ENCODE measurements around the gene EFHC1.

Gene EFHC1

DNA sequence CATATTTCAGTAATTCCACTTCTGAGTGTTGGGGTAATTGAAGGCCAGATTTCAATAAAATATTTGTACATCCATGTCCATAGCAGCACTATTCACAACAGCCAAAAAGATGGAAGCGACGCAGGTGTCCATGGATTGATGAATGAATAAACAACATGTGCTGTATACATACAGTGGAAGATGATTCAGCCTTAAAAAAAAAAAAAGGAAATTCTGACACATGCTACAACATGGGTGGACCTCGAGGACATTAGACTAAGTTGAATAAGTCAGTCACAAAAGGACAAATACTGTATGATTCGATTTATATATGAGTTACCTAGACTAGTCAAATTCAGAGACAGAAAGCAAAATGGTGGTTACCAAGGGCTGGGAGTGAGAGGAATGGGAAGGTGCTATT lies 99.5 kb downstream of the EFHC1 start:
- H3K4me3 ChIP-seq (ENCODE audit: low read length), result no peak overlapping the region
- H3K9me3 ChIP-seq (replicated peaks; ENCODE audit: insufficient read depth, low read length), result no peaks in the 10 kb centered on the region
- no peaks in the 10 kb centered on the region for H3K27me3 ChIP-seq (replicated peaks; ENCODE audit: insufficient read depth, low read length)
- H3K4me2 ChIP-seq (ENCODE audit: low read depth, low read length), result no peak overlapping the region
- peaks cover 27% of the 10 kb centered on the region for H3K36me3 ChIP-seq (replicated peaks; ENCODE audit: insufficient read depth, low read length)
- TF ChIP-seq EZH2 (optimal IDR thresholded peaks at IDR 0.05; ENCODE audit: low read depth, low read length), result no peak
- TF ChIP-seq EZH2phosphoT487 (IDR thresholded peaks at IDR 0.05; ENCODE audit: low read length), result no peak
- TF ChIP-seq, protein P1, sequence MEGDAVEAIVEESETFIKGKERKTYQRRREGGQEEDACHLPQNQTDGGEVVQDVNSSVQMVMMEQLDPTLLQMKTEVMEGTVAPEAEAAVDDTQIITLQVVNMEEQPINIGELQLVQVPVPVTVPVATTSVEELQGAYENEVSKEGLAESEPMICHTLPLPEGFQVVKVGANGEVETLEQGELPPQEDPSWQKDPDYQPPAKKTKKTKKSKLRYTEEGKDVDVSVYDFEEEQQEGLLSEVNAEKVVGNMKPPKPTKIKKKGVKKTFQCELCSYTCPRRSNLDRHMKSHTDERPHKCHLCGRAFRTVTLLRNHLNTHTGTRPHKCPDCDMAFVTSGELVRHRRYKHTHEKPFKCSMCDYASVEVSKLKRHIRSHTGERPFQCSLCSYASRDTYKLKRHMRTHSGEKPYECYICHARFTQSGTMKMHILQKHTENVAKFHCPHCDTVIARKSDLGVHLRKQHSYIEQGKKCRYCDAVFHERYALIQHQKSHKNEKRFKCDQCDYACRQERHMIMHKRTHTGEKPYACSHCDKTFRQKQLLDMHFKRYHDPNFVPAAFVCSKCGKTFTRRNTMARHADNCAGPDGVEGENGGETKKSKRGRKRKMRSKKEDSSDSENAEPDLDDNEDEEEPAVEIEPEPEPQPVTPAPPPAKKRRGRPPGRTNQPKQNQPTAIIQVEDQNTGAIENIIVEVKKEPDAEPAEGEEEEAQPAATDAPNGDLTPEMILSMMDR (IDR thresholded peaks at IDR 0.05; ENCODE audit: low read length), result no peak
- DNase-seq, result no peak
- no peak overlapping the region for H3K27ac ChIP-seq (ENCODE audit: low read length)
- H3F3A ChIP-seq (ENCODE audit: insufficient read depth, low read length), result no peaks in the 10 kb centered on the region
- peaks cover 39% of the 10 kb centered on the region for H3K4me1 ChIP-seq (ENCODE audit: low read length)
- H3K9me2 ChIP-seq (replicated peaks; ENCODE audit: insufficient read depth, low read length), result no peaks in the 10 kb centered on the region
- no peak overlapping the region for H2AFZ ChIP-seq (ENCODE audit: low read length)
- H3K79me2 ChIP-seq (ENCODE audit: low read length), result peaks cover 98% of the 10 kb centered on the region
- no peak overlapping the region for H3K9ac ChIP-seq (ENCODE audit: low read length)
- H4K20me1 ChIP-seq (ENCODE audit: insufficient read depth, low read length), result no peaks in the 10 kb centered on the region

DNA sequence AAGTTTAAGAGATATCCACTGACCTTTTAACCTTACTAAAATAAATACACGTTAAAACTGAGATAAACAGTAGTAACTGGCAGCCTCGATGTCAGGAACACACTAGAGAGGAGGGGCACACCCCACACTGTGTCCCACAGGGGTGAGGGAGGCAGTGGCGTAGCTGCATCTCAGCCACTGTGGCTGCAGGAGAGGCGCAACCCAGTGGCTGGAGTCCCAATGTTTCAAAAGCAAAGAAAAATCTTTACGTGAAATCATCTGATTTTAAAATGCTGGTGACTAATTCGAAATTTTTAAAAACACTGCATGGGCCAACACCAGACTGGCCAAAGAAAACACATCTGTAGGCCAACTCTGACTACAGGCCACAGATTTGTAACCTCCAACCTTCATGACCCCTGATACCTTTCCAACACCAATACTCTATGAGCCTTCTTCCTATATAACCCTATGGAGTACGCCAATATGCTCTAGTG lies 102.0 kb downstream of the EFHC1 start:
- H3K9ac ChIP-seq (ENCODE audit: low read length), result no peak overlapping the region
- H3K4me1 ChIP-seq (ENCODE audit: low read length), result peaks cover 53% of the 10 kb centered on the region
- H2AFZ ChIP-seq (ENCODE audit: low read length), result no peak overlapping the region
- DNase-seq, result no peak
- no peaks in the 10 kb centered on the region for H3K9me3 ChIP-seq (replicated peaks; ENCODE audit: insufficient read depth, low read length)
- TF ChIP-seq, protein P1 (IDR thresholded peaks at IDR 0.05; ENCODE audit: low read length), result no peak
- no peak for TF ChIP-seq EZH2phosphoT487 (IDR thresholded peaks at IDR 0.05; ENCODE audit: low read length)
- no peak for TF ChIP-seq EZH2 (optimal IDR thresholded peaks at IDR 0.05; ENCODE audit: low read depth, low read length)
- no peaks in the 10 kb centered on the region for H3K27me3 ChIP-seq (replicated peaks; ENCODE audit: insufficient read depth, low read length)
- H3K9me2 ChIP-seq (replicated peaks; ENCODE audit: insufficient read depth, low read length), result no peaks in the 10 kb centered on the region
- no peaks in the 10 kb centered on the region for H4K20me1 ChIP-seq (ENCODE audit: insufficient read depth, low read length)
- no peak overlapping the region for H3K4me2 ChIP-seq (ENCODE audit: low read depth, low read length)
- peaks cover 10% of the 10 kb centered on the region for H3K36me3 ChIP-seq (replicated peaks; ENCODE audit: insufficient read depth, low read length)
- H3K79me2 ChIP-seq (ENCODE audit: low read length), result peaks cover 98% of the 10 kb centered on the region
- no peak overlapping the region; the same call in 1 of the 2 replicates for H3K27ac ChIP-seq (ENCODE audit: low read length)
- H3F3A ChIP-seq (ENCODE audit: insufficient read depth, low read length), result no peaks in the 10 kb centered on the region
- H3K4me3 ChIP-seq (ENCODE audit: low read length), result no peak overlapping the region

DNA sequence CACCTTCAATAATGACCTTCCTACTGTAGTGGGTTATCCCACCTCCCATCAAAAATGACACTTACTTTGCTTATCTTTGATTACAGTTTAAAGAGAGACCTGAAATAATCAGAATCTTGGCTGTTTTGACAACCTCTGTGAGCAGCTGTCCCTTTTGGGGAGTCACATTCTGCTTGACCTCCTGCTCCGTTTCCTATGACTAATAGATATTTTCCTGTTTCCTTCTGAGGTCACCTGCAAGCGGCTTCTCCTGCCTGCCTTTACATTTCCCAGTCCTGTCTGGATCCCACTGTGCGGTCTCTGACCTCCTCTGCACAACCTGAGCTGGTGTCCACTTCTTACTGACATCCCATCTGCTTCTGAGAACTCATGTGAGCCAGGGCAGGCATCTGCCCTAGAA lies 102.5 kb downstream of the EFHC1 start:
- Histone ChIP-seq H3K4me2 (ENCODE audit: low read depth, low read length) (no peak overlapping the region), H3K27ac (ENCODE audit: low read length) (no peak overlapping the region; the same call in 1 of the 2 replicates), H3K79me2 (ENCODE audit: low read length) (peaks cover 98% of the 10 kb centered on the region)

DNA sequence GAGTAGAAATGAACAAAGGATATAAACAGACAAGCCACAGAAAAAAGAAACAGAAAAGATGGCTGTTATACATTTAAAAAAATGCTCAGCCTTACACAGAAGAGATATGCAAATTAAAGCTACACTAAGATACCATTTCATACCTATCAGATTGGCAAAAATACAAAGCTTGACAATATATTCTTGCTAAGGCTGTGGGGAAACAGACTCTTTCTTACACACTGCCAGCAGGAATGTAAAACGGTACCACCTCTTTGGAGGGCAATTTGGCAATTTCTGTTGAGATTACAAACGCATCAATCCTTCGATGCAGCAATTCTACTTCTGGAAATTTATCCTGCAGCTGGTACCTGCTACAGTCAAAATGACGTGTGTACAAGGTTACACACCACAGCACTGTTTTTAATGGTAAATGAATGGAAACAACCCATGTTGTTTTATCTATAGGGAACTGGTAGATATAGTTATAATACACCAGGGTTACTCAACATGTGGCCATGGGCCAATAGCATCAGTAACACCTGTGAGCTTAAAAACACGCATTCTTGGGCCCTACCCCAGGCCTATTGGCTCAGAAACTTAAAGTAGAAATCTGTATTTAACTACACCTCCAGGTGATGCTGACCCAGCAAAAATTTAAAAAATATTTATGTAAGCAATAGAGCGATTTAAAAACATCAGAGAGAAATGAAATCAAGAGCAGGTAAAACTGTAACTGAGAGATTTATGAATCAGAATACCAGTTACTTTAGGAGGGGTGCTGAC lies 103.4 kb downstream of the EFHC1 start:
- Histone ChIP-seq H3K9me2 (replicated peaks; ENCODE audit: insufficient read depth, low read length) (no peaks in the 10 kb centered on the region), H3K4me3 (ENCODE audit: low read length) (no peak overlapping the region), H3F3A (ENCODE audit: insufficient read depth, low read length) (peaks cover 4% of the 10 kb centered on the region; the same call in 1 of the 2 replicates), H3K9me3 (replicated peaks; ENCODE audit: insufficient read depth, low read length) (no peaks in the 10 kb centered on the region), H4K20me1 (ENCODE audit: insufficient read depth, low read length) (no peaks in the 10 kb centered on the region), H3K79me2 (ENCODE audit: low read length) (peaks cover 98% of the 10 kb centered on the region), H2AFZ (ENCODE audit: low read length) (no peak overlapping the region), H3K9ac (ENCODE audit: low read length) (no peak overlapping the region), H3K27ac (ENCODE audit: low read length) (peak overlapping the region; percentile 6; the same call in 1 of the 2 replicates), H3K4me1 (ENCODE audit: low read length) (peaks cover 53% of the 10 kb centered on the region), H3K36me3 (replicated peaks; ENCODE audit: insufficient read depth, low read length) (peaks cover 6% of the 10 kb centered on the region), H3K27me3 (replicated peaks; ENCODE audit: insufficient read depth, low read length) (no peaks in the 10 kb centered on the region), H3K4me2 (ENCODE audit: low read depth, low read length) (no peak overlapping the region)
- no peak for TF ChIP-seq EZH2phosphoT487 (IDR thresholded peaks at IDR 0.05; ENCODE audit: low read length)
- no peak for DNase-seq

More for the DNA sequence above, 102.5 kb downstream of the EFHC1 start:
- Histone ChIP-seq H3K27me3 (replicated peaks; ENCODE audit: insufficient read depth, low read length) (no peaks in the 10 kb centered on the region), H3K4me3 (ENCODE audit: low read length) (no peak overlapping the region), H3K4me1 (ENCODE audit: low read length) (peaks cover 53% of the 10 kb centered on the region), H2AFZ (ENCODE audit: low read length) (no peak overlapping the region), H3K9me2 (replicated peaks; ENCODE audit: insufficient read depth, low read length) (no peaks in the 10 kb centered on the region), H3K9me3 (replicated peaks; ENCODE audit: insufficient read depth, low read length) (no peaks in the 10 kb centered on the region), H3K36me3 (replicated peaks; ENCODE audit: insufficient read depth, low read length) (peaks cover 10% of the 10 kb centered on the region), H4K20me1 (ENCODE audit: insufficient read depth, low read length) (no peaks in the 10 kb centered on the region), H3F3A (ENCODE audit: insufficient read depth, low read length) (no peaks in the 10 kb centered on the region), H3K9ac (ENCODE audit: low read length) (no peak overlapping the region)
- TF ChIP-seq EZH2 (optimal IDR thresholded peaks at IDR 0.05; ENCODE audit: low read depth, low read length), result no peak
- DNase-seq, result no peak
